Esophagus mucosa (tissue), 1 donor: ENCODE data around the gene GRK4. TPM values are rescaled to one million over a fixed set of nuclear protein-coding genes. Genes with fewer than 3 reads are reported as not detected.
"Not testable (repeated sequence)": the region's sequence is repeated elsewhere in the genome, so short reads cannot be mapped to it uniquely, and the experiment has no call there.

Experiments used
- ATAC-seq: fragments of 200-7000 bp; cut with Tn5 transposase; one replicate; pipeline ENCODE4 v1.9.1; 2020
- total RNA-seq: library from RNA; stranded (reverse); gene quantifications from one replicate; pipeline ENCODE4 v1.2.4, GENCODE V29; 2023
- donor health status: DM: yes; HTN: yes; CAD: no.

Gene GRK4
- total RNA-seq, 1 donor from 2014 or later = 2.0 TPM

- ATAC-seq = no peak
Observed at GRCh38 chr4:2961811-2962441, 1.4 kb upstream of the GRK4 start.

- ATAC-seq = peak; percentile 39
Observed at GRCh38 chr4:2962614-2963174, 677 bp upstream of the GRK4 start.

GRCh38 chr4:2963966-2964471 lies 648 bp downstream of the GRK4 start:
- peak; percentile 6 for ATAC-seq

GRCh38 chr4:2964706-2965258 lies 1.4 kb downstream of the GRK4 start:
- no peak for ATAC-seq

GRCh38 chr4:2965262-2965661 lies 1.9 kb downstream of the GRK4 start:
- ATAC-seq = no peak

- no peak for ATAC-seq
Observed at GRCh38 chr4:2968381-2968780, 5.0 kb downstream of the GRK4 start.

- ATAC-seq = no peak
Observed at GRCh38 chr4:2971275-2971674, 7.9 kb downstream of the GRK4 start.

- ATAC-seq = peak; percentile 41
Observed at GRCh38 chr4:2977211-2978088, 14.1 kb downstream of the GRK4 start.

- ATAC-seq = no peak
Observed at GRCh38 chr4:2981256-2981819, 18.0 kb downstream of the GRK4 start.

DNA sequence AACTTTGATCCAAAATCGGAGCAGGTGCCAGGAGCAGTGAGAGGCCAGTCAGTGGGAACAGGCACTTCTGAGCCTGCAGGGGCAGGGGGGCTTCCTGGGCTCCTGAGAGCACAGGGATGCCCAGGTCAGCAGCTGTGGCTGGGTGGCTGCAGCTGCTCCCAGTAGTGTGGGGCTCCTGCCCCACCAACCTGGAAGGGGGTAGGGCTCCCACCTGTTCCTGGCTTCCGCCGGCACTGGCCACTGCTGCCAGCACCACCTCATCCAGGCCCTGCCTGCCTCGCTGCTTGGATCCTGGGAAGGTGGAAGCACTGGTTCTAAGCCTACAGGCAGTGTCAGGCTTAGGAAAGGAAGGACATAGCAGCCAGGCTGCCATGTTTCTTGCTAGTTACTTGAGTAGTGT lies 18.6 kb downstream of the GRK4 start:
- ATAC-seq = no peak

DNA sequence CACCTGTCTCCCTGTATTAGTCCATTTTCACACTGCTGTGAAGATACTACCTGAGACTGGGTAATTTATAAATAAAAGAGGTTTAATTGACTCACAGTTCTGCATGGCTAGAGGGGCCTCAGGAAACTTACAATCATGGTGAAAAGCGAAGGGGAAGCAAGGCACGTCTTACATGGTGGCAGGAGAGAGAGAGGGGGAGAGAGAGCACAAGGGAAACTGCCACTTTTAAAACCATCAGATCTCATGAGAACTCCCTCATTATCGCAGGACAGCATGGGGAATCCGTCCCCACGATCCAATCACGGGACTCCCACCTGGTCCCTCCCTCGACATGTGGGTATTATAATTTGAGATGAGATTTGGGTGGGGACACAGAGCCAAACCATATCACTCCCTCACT lies 20.3 kb downstream of the GRK4 start:
- ATAC-seq = not testable (repeated sequence)

DNA sequence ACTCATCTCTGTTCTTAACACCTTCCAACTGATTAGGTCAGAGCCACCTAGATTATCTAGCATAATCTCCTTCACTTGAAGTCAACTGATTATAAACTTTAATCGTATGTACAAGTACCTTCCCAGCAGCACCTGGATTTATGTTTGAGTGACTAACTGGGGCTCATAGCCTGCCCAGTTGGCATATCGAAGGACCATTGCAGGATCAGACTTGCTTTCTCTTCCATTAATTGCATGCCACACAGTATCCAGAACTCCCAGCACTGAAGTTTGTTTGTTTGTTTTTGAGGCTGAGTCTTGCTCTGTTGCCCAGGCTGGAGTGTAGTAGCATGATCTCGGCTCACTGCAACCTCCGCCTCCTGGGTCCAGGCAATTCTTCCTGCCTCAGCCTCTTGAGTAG lies 27.9 kb downstream of the GRK4 start:
- ATAC-seq = peak; percentile 74

DNA sequence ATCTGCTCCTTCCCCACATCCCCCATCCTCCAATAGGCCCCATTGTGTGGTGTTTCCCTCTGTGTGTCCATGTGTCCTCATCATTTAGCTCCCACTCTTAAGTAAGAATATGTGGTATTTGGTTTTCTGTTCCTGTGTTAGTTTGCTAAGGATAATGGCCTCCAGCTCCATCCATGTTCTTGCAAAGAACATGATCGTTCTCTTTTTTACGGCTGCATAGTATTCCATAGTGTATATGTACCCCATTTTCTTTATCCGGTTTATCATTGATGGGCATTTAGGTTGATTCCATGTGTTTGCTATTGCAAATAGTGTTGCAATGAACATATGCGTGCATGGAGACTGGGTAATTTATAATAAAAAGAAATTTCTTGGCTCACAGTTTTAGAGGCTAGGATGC lies 31.5 kb downstream of the GRK4 start:
- ATAC-seq = no peak

DNA sequence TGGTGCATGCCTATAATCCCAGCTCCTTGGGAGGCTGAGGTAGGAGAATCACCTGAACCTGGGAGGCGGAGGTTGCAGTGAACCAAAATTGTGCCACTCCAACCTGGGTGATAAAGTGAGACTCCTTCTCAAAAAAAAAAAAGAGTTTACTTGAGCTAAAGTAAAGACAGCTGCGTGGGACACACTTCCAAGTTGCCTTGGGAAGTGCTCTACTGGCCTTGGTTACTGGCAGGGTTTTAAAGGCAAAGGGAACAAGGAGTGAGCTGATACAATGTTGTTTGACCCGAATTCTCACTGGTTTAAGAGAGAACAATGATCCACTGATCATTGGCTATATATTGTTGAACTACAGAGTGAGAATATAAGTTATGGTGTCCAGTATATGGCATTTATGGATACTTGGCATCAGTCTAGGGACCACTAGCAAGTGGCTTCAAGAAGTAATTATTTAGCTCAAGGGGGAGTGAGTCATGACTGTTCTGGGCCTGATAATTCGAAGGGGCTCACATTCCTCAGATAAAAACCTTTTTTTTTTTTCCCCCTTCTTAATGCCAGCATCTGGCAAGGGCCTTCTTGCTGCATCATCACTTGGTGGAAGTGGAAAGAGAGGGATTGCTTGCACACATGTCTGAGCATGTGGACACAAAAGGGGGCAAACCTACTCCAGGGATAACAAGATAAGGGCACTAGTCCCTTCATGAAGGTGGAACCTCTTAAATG lies 32.3 kb downstream of the GRK4 start:
- no peak for ATAC-seq

- ATAC-seq = no peak
Observed at GRCh38 chr4:2996415-2996814, 33.0 kb downstream of the GRK4 start.

DNA sequence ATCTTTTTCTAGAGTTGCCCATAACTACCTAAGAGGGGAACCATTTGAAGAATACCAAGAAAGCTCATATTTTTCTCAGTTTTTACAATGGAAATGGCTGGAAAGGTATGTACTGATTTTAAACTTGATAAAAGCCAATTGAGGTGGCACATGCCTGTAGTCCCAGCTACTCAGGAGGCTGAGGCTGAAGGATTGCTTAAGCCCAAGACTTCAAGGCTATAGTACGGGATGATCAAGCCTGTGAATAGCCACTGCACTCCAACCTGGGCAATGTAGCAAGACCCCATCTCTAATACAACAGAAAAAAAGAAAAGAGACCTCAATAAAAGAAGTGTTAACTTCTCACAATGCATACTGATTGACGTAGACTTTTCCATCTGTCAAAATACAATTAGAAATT lies 44.4 kb downstream of the GRK4 start:
- no peak for ATAC-seq

GRCh38 chr4:3009422-3009821 lies 46.1 kb downstream of the GRK4 start:
- peak; percentile 57 for ATAC-seq

- peak; percentile 87 for ATAC-seq
Observed at GRCh38 chr4:3010577-3010976, 47.2 kb downstream of the GRK4 start.

DNA sequence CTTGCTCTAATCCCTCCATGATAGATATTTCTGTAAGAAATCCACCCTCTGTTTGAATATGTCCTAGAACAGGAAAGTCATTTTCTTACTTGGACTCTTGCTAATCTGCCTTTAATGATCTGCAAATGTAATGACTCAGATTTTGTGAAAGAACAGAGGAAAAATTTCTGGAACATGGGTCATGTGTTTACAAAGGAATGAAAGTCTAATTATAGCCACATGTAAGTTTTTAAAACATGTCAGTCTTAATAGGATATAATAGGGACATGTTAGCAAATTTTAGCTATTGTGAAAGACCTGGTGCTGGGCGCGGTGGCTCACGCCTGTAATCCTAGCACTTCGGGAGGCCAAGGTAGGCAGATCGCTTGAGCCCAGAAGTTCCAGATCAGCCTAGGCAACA lies 47.6 kb downstream of the GRK4 start:
- ATAC-seq = peak; percentile 65

GRCh38 chr4:3011456-3012220 lies 48.3 kb downstream of the GRK4 start:
- no peak for ATAC-seq

DNA sequence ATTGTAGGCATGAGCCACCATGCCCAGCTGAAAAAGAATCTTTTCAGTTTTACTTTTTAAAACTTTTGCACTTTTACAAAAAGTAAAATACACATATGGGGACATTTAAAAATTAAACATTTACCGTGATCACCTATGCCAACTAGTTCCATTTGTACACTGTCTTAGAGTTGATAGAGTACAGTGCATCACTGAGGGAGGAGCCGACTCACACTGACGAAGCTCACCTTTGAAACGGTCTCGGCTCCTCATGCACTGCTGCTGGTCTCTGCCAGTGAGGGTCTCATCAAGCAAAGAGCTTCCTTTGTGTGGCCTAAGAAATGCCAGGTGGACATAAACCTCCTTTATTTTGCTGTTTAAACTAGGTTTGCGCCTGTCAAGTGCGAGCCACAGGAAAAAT lies 50.0 kb downstream of the GRK4 start:
- ATAC-seq = no peak
